OCI-LY1 (cell line): Measurements from ENCODE around the gene CTNND2.

Experiments used
- H2AFZ ChIP-seq: fragments of 200-600 bp; sonication (generic), shearing (Covaris generic); 2 replicates; pipeline ENCODE4 v1.6.0; 2014; ENCODE audit warnings: antibody characterized with exemption, mild to moderate bottlenecking, low read length
- H3F3A ChIP-seq: fragments of 200-600 bp; sonication (generic), shearing (Covaris generic); 2 replicates; pipeline ENCODE4 v1.6.0; 2014; ENCODE audit warnings: mild to moderate bottlenecking, antibody characterized with exemption, low read length, moderate library complexity; ENCODE audit not compliant: insufficient read depth
- H3K27ac ChIP-seq: fragments of 200-600 bp; sonication (generic); 2 replicates; pipeline ENCODE4 v1.5.1; 2014; ENCODE audit warnings: low read length, mixed run types, mild to moderate bottlenecking, low read depth; ENCODE audit not compliant: poor library complexity, severe bottlenecking
- H3K27me3 ChIP-seq: fragments of 200-600 bp; sonication (generic); 2 replicates; pipeline ENCODE4 v1.6.0; 2014; ENCODE audit warnings: antibody characterized with exemption, mild to moderate bottlenecking, low read length, moderate library complexity; ENCODE audit not compliant: insufficient read depth
- H3K36me3 ChIP-seq: fragments of 200-600 bp; sonication (generic); 2 replicates; pipeline ENCODE4 v1.6.1; 2014; ENCODE audit warnings: mild to moderate bottlenecking, antibody characterized with exemption, low read length, moderate library complexity, mixed read lengths; ENCODE audit not compliant: insufficient read depth
- H3K4me1 ChIP-seq: fragments of 200-600 bp; sonication (generic); 2 replicates; pipeline ENCODE4 v1.5.1; 2014; ENCODE audit warnings: mild to moderate bottlenecking, low read length, moderate library complexity; ENCODE audit not compliant: insufficient read depth, severe bottlenecking
- H3K4me2 ChIP-seq: fragments of 200-600 bp; sonication (generic), shearing (Covaris generic); 2 replicates; pipeline ENCODE4 v1.6.1; 2014; ENCODE audit warnings: low read length
- H3K4me3 ChIP-seq: fragments of 200-600 bp; sonication (generic); 2 replicates; pipeline ENCODE4 v1.5.1; 2014; ENCODE audit warnings: low read length, low read depth, mild to moderate bottlenecking, mixed read lengths; ENCODE audit not compliant: poor library complexity, severe bottlenecking
- H3K79me2 ChIP-seq: fragments of 200-600 bp; shearing (Covaris generic); 2 replicates; pipeline ENCODE4 v1.6.1; 2016; ENCODE audit warnings: mixed run types, low read length, mixed read lengths; ENCODE audit not compliant: insufficient read depth
- H3K9ac ChIP-seq: fragments of 200-600 bp; sonication (generic), shearing (Covaris generic); 2 replicates; pipeline ENCODE4 v1.6.1; 2014; ENCODE audit warnings: mild to moderate bottlenecking, low read length, mixed read lengths
- H3K9me2 ChIP-seq: fragments of 200-600 bp; sonication (generic), shearing (Covaris generic); 2 replicates; pipeline ENCODE4 v1.6.1; 2014; ENCODE audit warnings: low read depth, mild to moderate bottlenecking, low read length, mixed read lengths
- H3K9me3 ChIP-seq: fragments of 200-600 bp; shearing (Covaris generic); 2 replicates; pipeline ENCODE4 v1.6.1; 2014; ENCODE audit warnings: low read length, mixed read lengths
- H4K20me1 ChIP-seq: fragments of 200-600 bp; sonication (generic), shearing (Covaris generic); 2 replicates; pipeline ENCODE4 v1.6.0; 2016; ENCODE audit warnings: mild to moderate bottlenecking, low read length; ENCODE audit not compliant: insufficient read depth
- EZH2 ChIP-seq: fragments of 200-600 bp; sonication (generic), shearing (Covaris generic); IDR thresholded peaks from 2 replicates; pipeline ENCODE4 v1.8.0; 2017; ENCODE audit warnings: borderline replicate concordance, mixed run types, mild to moderate bottlenecking, antibody characterized with exemption, low read length, moderate library complexity, mixed read lengths
- TF ChIP-seq, protein P1 (sequence below): fragments of 200-600 bp; sonication (generic), shearing (Covaris generic); IDR thresholded peaks from 2 replicates; pipeline ENCODE4 v1.5.1; 2017; ENCODE audit warnings: mild to moderate bottlenecking, antibody characterized with exemption, low read length, moderate library complexity, mixed read lengths

Gene CTNND2

DNA sequence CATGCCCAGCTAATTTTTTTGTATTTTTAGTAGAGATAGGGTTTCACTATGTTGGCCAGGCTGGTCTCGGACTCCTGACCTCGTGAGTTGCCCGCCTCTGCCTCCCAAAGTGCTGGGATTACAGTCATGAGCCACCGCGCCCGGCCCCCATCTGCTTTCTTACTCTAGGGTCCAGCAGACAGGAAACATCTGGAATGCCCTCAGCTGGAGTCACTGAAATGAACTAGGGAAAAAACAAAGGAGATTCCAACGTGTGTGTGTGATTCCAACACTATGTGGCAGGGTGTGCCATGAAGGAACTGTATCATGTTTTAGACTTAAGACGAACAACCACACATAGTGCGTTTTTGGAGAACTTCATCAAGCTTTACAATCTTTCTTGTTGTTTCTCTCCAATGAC is 603.1 kb downstream of the CTNND2 start:
- H3K4me3 ChIP-seq = no peak overlapping the region
- no peaks in the 10 kb centered on the region for H3K79me2 ChIP-seq
- no peaks in the 10 kb centered on the region for H3K9me3 ChIP-seq
- H3K27ac ChIP-seq = no peak overlapping the region
- H3K27me3 ChIP-seq = no peaks in the 10 kb centered on the region
- no peak overlapping the region for H2AFZ ChIP-seq
- H4K20me1 ChIP-seq = no peaks in the 10 kb centered on the region
- TF ChIP-seq, protein P1, sequence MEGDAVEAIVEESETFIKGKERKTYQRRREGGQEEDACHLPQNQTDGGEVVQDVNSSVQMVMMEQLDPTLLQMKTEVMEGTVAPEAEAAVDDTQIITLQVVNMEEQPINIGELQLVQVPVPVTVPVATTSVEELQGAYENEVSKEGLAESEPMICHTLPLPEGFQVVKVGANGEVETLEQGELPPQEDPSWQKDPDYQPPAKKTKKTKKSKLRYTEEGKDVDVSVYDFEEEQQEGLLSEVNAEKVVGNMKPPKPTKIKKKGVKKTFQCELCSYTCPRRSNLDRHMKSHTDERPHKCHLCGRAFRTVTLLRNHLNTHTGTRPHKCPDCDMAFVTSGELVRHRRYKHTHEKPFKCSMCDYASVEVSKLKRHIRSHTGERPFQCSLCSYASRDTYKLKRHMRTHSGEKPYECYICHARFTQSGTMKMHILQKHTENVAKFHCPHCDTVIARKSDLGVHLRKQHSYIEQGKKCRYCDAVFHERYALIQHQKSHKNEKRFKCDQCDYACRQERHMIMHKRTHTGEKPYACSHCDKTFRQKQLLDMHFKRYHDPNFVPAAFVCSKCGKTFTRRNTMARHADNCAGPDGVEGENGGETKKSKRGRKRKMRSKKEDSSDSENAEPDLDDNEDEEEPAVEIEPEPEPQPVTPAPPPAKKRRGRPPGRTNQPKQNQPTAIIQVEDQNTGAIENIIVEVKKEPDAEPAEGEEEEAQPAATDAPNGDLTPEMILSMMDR = no peak
- no peak for TF ChIP-seq EZH2
- H3K36me3 ChIP-seq = no peaks in the 10 kb centered on the region
- no peaks in the 10 kb centered on the region for H3F3A ChIP-seq
- H3K9me2 ChIP-seq = no peaks in the 10 kb centered on the region
- no peak overlapping the region for H3K9ac ChIP-seq
- no peaks in the 10 kb centered on the region for H3K4me1 ChIP-seq
- no peak overlapping the region for H3K4me2 ChIP-seq

DNA sequence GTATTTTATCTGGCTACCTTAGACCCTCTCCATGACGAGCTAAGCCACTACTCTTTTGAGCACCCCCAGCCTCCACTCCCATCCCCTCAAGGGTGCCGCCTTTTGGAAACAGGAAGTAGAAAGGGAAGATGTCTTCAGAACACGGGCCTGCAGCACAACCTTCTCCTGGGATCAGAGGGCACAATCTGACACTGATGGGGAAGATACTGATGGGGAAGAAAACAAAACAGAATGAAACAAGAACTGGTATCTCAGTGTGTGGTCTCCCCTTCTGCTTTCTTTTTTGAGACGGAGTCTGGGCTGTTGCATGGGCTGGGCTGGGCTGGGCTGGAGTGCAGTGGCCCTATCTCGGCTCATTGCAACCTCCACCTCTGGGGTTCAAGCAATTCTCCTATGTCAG is 603.5 kb downstream of the CTNND2 start:
- Histone ChIP-seq H3K36me3 (no peaks in the 10 kb centered on the region), H3K9me3 (no peaks in the 10 kb centered on the region), H3K27ac (no peak overlapping the region), H3K4me1 (no peaks in the 10 kb centered on the region), H4K20me1 (no peaks in the 10 kb centered on the region), H3K79me2 (no peaks in the 10 kb centered on the region), H3K9ac (no peak overlapping the region), H3K4me3 (no peak overlapping the region), H3K27me3 (no peaks in the 10 kb centered on the region), H2AFZ (no peak overlapping the region), H3F3A (no peaks in the 10 kb centered on the region), H3K9me2 (no peaks in the 10 kb centered on the region), H3K4me2 (no peak overlapping the region)
- TF ChIP-seq EZH2 = no peak

DNA sequence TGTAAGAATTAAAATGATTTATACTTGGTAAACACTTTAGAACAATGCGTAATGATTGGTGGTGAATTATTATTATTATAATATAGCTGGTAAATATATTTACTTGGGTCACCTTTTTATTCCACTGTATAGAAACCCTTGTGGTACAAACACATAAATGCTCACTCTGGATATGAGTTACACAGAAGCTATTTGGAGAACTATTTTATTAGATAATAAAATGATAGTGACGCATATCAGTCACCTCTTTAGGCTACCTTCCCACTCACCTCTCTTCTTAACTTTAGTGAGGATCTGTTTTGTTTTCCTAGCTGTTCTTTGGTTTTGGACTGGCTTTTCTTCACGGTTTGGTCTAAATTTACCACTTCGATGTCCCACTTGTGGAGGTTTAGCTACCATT is 605.4 kb downstream of the CTNND2 start:
- Histone ChIP-seq H3K79me2 (no peaks in the 10 kb centered on the region), H3K4me1 (no peaks in the 10 kb centered on the region), H3K4me2 (no peak overlapping the region), H3F3A (no peaks in the 10 kb centered on the region), H3K9ac (no peak overlapping the region), H3K9me3 (no peaks in the 10 kb centered on the region), H3K27me3 (no peaks in the 10 kb centered on the region), H2AFZ (no peak overlapping the region), H3K27ac (no peak overlapping the region), H3K36me3 (no peaks in the 10 kb centered on the region), H3K4me3 (no peak overlapping the region), H4K20me1 (no peaks in the 10 kb centered on the region), H3K9me2 (no peaks in the 10 kb centered on the region)
- TF ChIP-seq, protein P1 = no peak
- no peak for TF ChIP-seq EZH2

DNA sequence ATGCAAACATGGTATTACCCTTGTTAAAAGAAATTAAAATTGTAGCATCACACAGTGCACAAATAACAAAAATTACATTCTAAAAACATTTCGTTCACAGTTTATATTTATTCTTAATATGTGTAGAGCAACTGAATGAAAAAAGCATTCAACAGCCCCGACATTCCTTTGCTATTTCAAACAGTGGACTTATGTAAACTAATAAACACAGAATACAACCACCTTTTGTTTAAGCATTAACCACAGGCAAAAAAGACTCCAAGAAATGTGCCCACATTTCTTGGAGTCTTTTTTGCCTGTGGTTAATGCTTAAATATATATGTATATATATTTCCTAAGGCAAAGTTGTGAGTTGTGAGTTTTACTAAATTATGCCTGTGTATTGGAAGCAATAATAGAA is 610.7 kb downstream of the CTNND2 start:
- Histone ChIP-seq H3K9me3 (no peaks in the 10 kb centered on the region), H3K27ac (no peak overlapping the region), H3K4me1 (no peaks in the 10 kb centered on the region), H3K36me3 (no peaks in the 10 kb centered on the region), H3K9ac (no peak overlapping the region), H3K79me2 (no peaks in the 10 kb centered on the region), H4K20me1 (no peaks in the 10 kb centered on the region), H3K4me2 (no peak overlapping the region), H3K27me3 (no peaks in the 10 kb centered on the region), H3K9me2 (no peaks in the 10 kb centered on the region), H3F3A (no peaks in the 10 kb centered on the region), H2AFZ (no peak overlapping the region), H3K4me3 (no peak overlapping the region)
- no peak for TF ChIP-seq EZH2
- TF ChIP-seq, protein P1 = no peak
